Vagina (tissue), 2 donors: ENCODE measurements around the gene NFILZ. TPM values are rescaled to one million over a fixed set of nuclear protein-coding genes. Genes with fewer than 3 reads are reported as not detected.

Experiments used
- DNase-seq, 2 donors: peaks; one replicate each; pipeline ENCODE4 v3.0.0-alpha.2; 2017; ENCODE audit errors: extremely low spot score in 2 of 2
- H3K27ac ChIP-seq: fragments of 200-600 bp; sonication (generic); one replicate; pipeline ENCODE4 v1.5.1; 2019
- H3K27me3 ChIP-seq: fragments of 200-600 bp; sonication (generic); one replicate; pipeline ENCODE4 v1.5.1; 2019
- H3K36me3 ChIP-seq, 2 donors: fragments of 200-600 bp; sonication (generic); one replicate each; pipeline ENCODE4 v1.5.1; 2017 to 2019
- H3K4me1 ChIP-seq: fragments of 200-600 bp; sonication (generic); one replicate; pipeline ENCODE4 v1.5.1; 2019
- H3K4me3 ChIP-seq, 2 donors: fragments of 200-600 bp; sonication (generic); 1 replicate in 1 of 2; 2 replicates in 1 of 2; pipeline ENCODE4 v1.5.1; 2016 to 2019
- H3K9me3 ChIP-seq: fragments of 200-600 bp; sonication (generic); one replicate; pipeline ENCODE4 v1.5.1; 2019
- POLR2A ChIP-seq, 2 donors: fragments of 450-650 bp; IDR thresholded peaks; one replicate each; pipeline ENCODE4 v1.6.1; 2017; ENCODE audit warnings: antibody characterized with exemption in 2 of 2, mild to moderate bottlenecking in 2 of 2, moderate library complexity in 2 of 2
- POLR2AphosphoS5 ChIP-seq, 2 donors: sonication (generic); formaldehyde crosslinking; IDR thresholded peaks; one replicate each; pipeline ENCODE4 v1.9.0; 2017; ENCODE audit warnings: antibody characterized with exemption in 2 of 2, mild to moderate bottlenecking in 2 of 2, low read depth in 1 of 2; ENCODE audit not compliant: insufficient read depth in 1 of 2
- intact Hi-C: fragments of 100-400 bp; cut with DNase I; formaldehyde crosslinking; loops from one replicate; pipeline ENCODE4 v1.15.1; 2023
- total RNA-seq: library from RNA; depleted of rRNA; stranded (reverse); fragments of >200 nt; gene quantifications from one replicate; pipeline ENCODE4 v1.2.3, GENCODE V29; 2016
- TF ChIP-seq, protein P1 (sequence below), 3 experiments: fragments of 450-650 bp in 2 of 3; fragments of 200-600 bp in 1 of 3; sonication (generic) in 1 of 3; IDR thresholded peaks; one replicate each; pipeline ENCODE4 v1.5.1; 2017 to 2019; ENCODE audit warnings: antibody characterized with exemption in 3 of 3, mild to moderate bottlenecking in 2 of 3, moderate library complexity in 2 of 3

NFILZ gene
- total RNA-seq, 1 donor from 2014 or later = not detected

DNA sequence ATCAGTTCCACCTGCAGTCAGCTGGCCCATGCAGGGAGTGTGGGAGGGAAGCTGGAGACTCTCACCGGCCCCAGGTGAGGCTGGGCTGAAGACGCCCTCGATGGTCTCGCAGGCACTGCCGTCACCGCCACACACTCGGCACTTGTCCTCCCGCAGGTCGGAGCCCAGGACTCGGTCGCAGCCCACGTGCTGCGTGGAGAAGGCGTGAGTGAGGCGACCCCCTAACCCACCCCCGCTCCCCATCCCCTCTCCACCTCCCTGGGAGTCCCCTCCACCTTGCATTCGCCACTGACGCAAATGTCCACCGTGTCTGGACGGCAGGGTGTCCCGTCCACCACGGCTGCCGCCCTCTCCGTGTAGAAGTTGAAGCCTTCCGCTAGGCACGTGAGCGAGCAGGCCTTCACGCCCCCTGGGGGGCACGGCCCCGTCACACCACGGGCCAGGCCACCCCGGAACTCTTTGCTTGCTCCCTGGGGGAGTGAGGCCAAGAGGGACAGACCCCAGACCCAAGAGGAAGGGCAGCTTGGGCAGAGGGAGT lies 41.2 kb upstream of the NFILZ start:
- TF ChIP-seq POLR2A (IDR thresholded peaks at IDR 0.05) = no peak
- TF ChIP-seq POLR2AphosphoS5 (IDR thresholded peaks at IDR 0.05; ENCODE audit: insufficient read depth in 1 of 2, low read depth in 1 of 2) = no peak
- TF ChIP-seq, protein P1, sequence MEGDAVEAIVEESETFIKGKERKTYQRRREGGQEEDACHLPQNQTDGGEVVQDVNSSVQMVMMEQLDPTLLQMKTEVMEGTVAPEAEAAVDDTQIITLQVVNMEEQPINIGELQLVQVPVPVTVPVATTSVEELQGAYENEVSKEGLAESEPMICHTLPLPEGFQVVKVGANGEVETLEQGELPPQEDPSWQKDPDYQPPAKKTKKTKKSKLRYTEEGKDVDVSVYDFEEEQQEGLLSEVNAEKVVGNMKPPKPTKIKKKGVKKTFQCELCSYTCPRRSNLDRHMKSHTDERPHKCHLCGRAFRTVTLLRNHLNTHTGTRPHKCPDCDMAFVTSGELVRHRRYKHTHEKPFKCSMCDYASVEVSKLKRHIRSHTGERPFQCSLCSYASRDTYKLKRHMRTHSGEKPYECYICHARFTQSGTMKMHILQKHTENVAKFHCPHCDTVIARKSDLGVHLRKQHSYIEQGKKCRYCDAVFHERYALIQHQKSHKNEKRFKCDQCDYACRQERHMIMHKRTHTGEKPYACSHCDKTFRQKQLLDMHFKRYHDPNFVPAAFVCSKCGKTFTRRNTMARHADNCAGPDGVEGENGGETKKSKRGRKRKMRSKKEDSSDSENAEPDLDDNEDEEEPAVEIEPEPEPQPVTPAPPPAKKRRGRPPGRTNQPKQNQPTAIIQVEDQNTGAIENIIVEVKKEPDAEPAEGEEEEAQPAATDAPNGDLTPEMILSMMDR (IDR thresholded peaks at IDR 0.05) = no peak
- H3K27me3 ChIP-seq = no peaks in the 10 kb centered on the region
- intact Hi-C loops = no loop called here
- no peak overlapping the region for H3K27ac ChIP-seq
- DNase-seq = no peak
- no peaks in the 10 kb centered on the region for H3K36me3 ChIP-seq
- peaks cover 24% of the 10 kb centered on the region for H3K4me1 ChIP-seq
- H3K9me3 ChIP-seq = no peaks in the 10 kb centered on the region
- no peak overlapping the region for H3K4me3 ChIP-seq

DNA sequence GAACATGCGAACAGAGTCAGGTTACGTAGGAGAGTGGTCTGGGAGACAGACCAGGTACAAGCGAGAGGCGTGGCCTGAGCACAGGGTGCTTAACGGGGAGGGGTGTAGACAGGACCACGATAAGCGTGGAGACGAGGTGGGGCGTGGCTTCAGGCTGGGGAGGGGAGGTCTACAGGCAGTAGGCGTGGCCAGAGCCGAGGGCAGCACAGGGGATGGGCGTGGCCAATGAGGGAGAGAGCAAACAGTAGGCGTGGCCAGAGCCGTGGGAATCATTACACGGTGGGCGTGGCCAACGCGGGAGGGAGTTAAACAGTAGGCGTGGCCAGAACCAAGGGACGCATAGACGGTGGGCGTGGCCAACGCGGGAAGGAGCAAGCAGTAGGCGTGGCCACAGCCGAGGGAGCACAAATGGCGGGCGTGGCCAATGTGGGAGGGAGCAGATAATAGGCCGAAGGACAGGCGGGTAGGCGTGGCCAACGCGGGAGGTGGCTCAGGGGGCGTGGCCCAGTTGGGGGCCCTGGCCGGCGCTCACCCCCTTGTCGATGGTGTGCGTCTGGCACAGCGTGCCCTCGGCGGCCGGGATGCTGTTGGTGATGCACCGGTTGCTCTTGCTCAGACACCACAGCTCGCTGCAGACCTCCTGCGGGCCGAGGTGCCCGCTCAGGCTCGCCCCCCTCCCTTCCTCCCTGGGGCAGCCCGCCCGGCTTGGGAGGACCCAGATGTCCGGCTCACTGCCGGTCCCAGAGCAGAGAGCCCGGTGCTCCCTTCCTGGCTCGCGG lies 38.0 kb upstream of the NFILZ start:
- intact Hi-C loops = no loop called here
- H3K27ac ChIP-seq = peak overlapping the region; percentile 32

DNA sequence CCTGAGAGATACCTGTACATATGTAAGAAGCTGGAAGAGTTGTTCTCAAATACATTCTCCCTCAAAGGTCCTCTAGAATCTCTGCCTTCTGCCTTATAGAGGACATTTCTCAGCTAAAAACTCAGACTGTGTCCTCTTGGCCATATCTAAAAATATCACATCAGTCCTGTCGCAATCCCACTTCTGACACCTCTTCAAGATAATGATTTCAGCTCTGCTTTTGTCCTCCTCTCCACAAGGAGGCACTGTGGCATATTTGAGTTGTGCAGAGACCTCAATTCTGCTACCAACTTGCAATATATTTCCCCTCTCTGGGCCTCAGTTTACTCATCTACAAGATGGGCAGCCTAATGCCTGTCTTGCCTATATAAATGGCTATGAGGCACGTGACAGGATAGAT lies 36.5 kb upstream of the NFILZ start:
- H3K27me3 ChIP-seq = no peaks in the 10 kb centered on the region
- H3K9me3 ChIP-seq = no peaks in the 10 kb centered on the region
- peaks cover 24% of the 10 kb centered on the region for H3K4me1 ChIP-seq
- peaks cover 0 to 11% of the 10 kb centered on the region in 2 donors for H3K36me3 ChIP-seq
- TF ChIP-seq, protein P1 (IDR thresholded peaks at IDR 0.05) = no peak
- TF ChIP-seq POLR2AphosphoS5 (IDR thresholded peaks at IDR 0.05; ENCODE audit: insufficient read depth in 1 of 2, low read depth in 1 of 2) = no peak
- no peak for TF ChIP-seq POLR2A (IDR thresholded peaks at IDR 0.05)
- H3K27ac ChIP-seq = no peak overlapping the region
- no peak for DNase-seq
- intact Hi-C loops = no loop called here
- H3K4me3 ChIP-seq = no peak overlapping the region

More for the DNA sequence above, 38.0 kb upstream of the NFILZ start:
- peaks cover 24% of the 10 kb centered on the region for H3K4me1 ChIP-seq
- H3K4me3 ChIP-seq = peak overlapping the region; percentile 39 to 51
- H3K9me3 ChIP-seq = no peaks in the 10 kb centered on the region
- TF ChIP-seq POLR2A (IDR thresholded peaks at IDR 0.05) (peak in 1 of 2 donors; percentile 17), POLR2AphosphoS5 (IDR thresholded peaks at IDR 0.05; ENCODE audit: insufficient read depth in 1 of 2, low read depth in 1 of 2) (peak in 1 of 2 donors; percentile 87)
- TF ChIP-seq, protein P1 (IDR thresholded peaks at IDR 0.05) = no peak
- DNase-seq = peak in 1 of 2 donors; percentile 97
- no peaks in the 10 kb centered on the region for H3K27me3 ChIP-seq
- peaks cover 0 to 11% of the 10 kb centered on the region in 2 donors for H3K36me3 ChIP-seq

DNA sequence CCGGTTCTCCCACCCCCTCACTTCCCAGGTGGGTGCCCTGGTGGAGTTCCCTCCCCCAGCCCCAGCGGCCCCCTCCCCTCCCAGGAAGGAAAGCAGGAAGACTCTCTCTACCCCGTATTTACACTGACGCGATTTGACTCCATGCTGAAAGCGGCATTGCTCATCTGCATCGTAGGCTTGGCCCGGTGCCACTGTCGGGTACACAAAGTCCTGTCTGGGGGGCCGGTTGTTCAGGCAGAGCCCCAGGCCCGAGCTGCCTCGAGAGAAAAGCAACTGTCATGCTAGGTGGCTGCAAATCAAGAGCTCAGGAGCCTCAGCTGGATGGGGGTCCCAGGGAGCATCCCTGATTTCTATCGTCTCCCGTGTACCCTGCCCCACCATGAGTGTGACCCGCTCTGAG lies 34.8 kb upstream of the NFILZ start:
- no peak for DNase-seq
- Histone ChIP-seq H3K9me3 (no peaks in the 10 kb centered on the region), H3K4me1 (peaks cover 24% of the 10 kb centered on the region), H3K27ac (no peak overlapping the region), H3K36me3 (peaks cover 0 to 20% of the 10 kb centered on the region in 2 donors), H3K4me3 (no peak overlapping the region), H3K27me3 (no peaks in the 10 kb centered on the region)
- intact Hi-C loops = no loop called here
- TF ChIP-seq POLR2A (IDR thresholded peaks at IDR 0.05) (no peak), POLR2AphosphoS5 (IDR thresholded peaks at IDR 0.05; ENCODE audit: insufficient read depth in 1 of 2, low read depth in 1 of 2) (no peak)
- TF ChIP-seq, protein P1 (IDR thresholded peaks at IDR 0.05) = no peak

DNA sequence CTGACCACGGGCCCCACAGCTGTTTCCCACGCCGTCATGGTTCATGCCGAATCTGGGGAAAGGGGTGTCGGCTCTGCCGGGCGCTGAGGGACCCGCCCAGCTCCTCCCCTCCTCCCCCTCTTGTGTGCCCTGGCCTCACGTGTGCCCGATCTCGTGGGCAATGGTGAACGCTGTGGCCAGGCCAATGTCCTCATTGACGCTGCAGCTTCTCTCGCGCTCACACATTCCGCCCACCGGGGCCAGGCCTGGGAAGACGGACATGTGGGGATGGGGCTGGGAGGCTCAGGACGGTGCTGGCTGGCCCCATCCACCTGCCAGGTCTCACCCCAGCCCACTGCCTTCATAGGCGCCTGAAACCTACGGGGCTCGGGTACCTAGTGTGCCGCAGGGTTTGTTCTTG lies 34.3 kb upstream of the NFILZ start:
- H3K4me3 ChIP-seq = no peak overlapping the region
- H3K27me3 ChIP-seq = no peaks in the 10 kb centered on the region
- no peak for TF ChIP-seq POLR2AphosphoS5 (IDR thresholded peaks at IDR 0.05; ENCODE audit: insufficient read depth in 1 of 2, low read depth in 1 of 2)
- intact Hi-C loops = no loop called here
- no peak overlapping the region for H3K27ac ChIP-seq
- peaks cover 24% of the 10 kb centered on the region for H3K4me1 ChIP-seq
- H3K9me3 ChIP-seq = no peaks in the 10 kb centered on the region
- peaks cover 0 to 20% of the 10 kb centered on the region in 2 donors for H3K36me3 ChIP-seq
- no peak for DNase-seq
